GM19468 (cell line): Measurements from ENCODE around the gene DKKL1.
"Not testable (repeated sequence)": the region's sequence is repeated elsewhere in the genome, so short reads cannot be mapped to it uniquely, and the experiment has no call there.

ENCODE experiments used
- ATAC-seq: cut with Tn5 transposase; IDR thresholded peaks from one replicate; pipeline ENCODE4 v1.9.1; 2021; ENCODE audit warnings: mild to moderate bottlenecking, moderate library complexity, moderate number of reproducible peaks; ENCODE audit not compliant: unreplicated experiment; ENCODE audit errors: extremely low read depth

The DKKL1 gene

GRCh38 chr19:49363268-49364082 lies at the start of gene DKKL1:
DKKL1 (plus strand) TSS chr19:49363877; CDS start chr19:49363999, 122 bp downstream.
- ATAC-seq: no peak

GRCh38 chr19:49315111-49315510 lies 48.6 kb upstream of the DKKL1 start:
- no peak for ATAC-seq

GRCh38 chr19:49316284-49316683 lies 47.4 kb upstream of the DKKL1 start:
- no peak for ATAC-seq

GRCh38 chr19:49318296-49318695 lies 45.4 kb upstream of the DKKL1 start:
- ATAC-seq: no peak

- ATAC-seq: no peak
Observed at GRCh38 chr19:49324801-49325576, 38.7 kb upstream of the DKKL1 start, which contains the start of gene SLC6A16. SLC6A16 (minus strand) TSS chr19:49325191; CDS start chr19:49311347, 13,844 bp downstream.

- ATAC-seq: not testable (repeated sequence)
Observed at GRCh38 chr19:49325756-49326155, 37.9 kb upstream of the DKKL1 start.

GRCh38 chr19:49326165-49326704 lies 37.4 kb upstream of the DKKL1 start:
- no peak for ATAC-seq

- no peak for ATAC-seq
Observed at GRCh38 chr19:49327878-49328544, 35.7 kb upstream of the DKKL1 start.

- ATAC-seq: no peak
Observed at GRCh38 chr19:49328741-49329140, 34.9 kb upstream of the DKKL1 start.

- not testable (repeated sequence) for ATAC-seq
Observed at GRCh38 chr19:49331187-49331586, 32.5 kb upstream of the DKKL1 start.

GRCh38 chr19:49331616-49332055 lies 32.0 kb upstream of the DKKL1 start:
- ATAC-seq: no peak

GRCh38 chr19:49332691-49333417 lies 30.8 kb upstream of the DKKL1 start:
- ATAC-seq: not testable (repeated sequence)

- no peak for ATAC-seq
Observed at GRCh38 chr19:49333418-49333805, 30.3 kb upstream of the DKKL1 start.

GRCh38 chr19:49333811-49334288 lies 29.8 kb upstream of the DKKL1 start:
- ATAC-seq: peak; percentile 29

- no peak for ATAC-seq
Observed at GRCh38 chr19:49335071-49335783, 28.4 kb upstream of the DKKL1 start, which contains the start of gene CD37. CD37 (plus strand) TSS chr19:49335406; CDS start chr19:49335541, 135 bp downstream.

GRCh38 chr19:49335784-49336481 lies 27.7 kb upstream of the DKKL1 start:
- no peak for ATAC-seq

GRCh38 chr19:49336482-49337266 lies 27.0 kb upstream of the DKKL1 start:
- ATAC-seq: no peak
